GM18517 (cell line): ENCODE data around the gene TANGO2.

ENCODE experiments used
- ATAC-seq: cut with Tn5 transposase; IDR thresholded peaks from one replicate; pipeline ENCODE4 v1.9.1; 2021; ENCODE audit warnings: mild to moderate bottlenecking, moderate library complexity; ENCODE audit not compliant: unreplicated experiment

The TANGO2 gene

GRCh38 chr22:19994851-19995610 lies 25.9 kb upstream of the TANGO2 start:
- no peak for ATAC-seq

DNA sequence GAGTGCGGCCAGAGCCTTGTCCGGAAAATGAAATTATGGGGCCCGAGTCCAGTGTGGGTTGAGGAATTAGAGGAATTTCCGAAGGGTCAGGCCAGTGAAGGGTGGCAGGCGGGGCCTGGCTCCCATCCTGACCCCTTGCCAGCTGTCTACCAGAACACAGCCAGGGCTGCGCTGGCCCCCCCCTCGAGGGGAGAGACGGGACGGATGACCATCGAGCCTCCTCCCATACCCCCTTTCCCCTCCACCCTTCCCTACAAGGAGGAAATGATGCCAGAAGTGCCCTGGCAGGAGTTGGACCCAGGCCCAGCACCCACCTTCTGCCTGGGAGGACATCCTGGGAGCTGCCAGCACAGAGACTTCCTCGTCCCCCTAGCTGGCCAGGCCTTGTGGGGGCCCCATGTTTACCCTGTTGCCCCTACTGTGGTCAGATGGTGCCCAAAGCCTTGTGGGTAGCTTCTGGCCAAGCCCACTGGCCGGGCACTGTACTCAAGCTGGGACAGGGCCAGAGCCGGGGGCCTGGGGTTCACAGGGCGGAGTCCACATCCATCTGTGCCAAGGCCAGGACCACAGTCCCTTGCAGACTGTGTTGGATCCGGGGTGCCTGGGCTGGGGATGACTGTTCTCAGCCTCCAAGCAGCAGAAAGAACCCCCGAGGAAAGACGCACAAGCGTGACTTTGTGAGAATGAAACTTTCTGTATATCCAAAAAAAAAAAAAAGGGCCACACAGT lies 25.1 kb upstream of the TANGO2 start:
- ATAC-seq, result no peak

DNA sequence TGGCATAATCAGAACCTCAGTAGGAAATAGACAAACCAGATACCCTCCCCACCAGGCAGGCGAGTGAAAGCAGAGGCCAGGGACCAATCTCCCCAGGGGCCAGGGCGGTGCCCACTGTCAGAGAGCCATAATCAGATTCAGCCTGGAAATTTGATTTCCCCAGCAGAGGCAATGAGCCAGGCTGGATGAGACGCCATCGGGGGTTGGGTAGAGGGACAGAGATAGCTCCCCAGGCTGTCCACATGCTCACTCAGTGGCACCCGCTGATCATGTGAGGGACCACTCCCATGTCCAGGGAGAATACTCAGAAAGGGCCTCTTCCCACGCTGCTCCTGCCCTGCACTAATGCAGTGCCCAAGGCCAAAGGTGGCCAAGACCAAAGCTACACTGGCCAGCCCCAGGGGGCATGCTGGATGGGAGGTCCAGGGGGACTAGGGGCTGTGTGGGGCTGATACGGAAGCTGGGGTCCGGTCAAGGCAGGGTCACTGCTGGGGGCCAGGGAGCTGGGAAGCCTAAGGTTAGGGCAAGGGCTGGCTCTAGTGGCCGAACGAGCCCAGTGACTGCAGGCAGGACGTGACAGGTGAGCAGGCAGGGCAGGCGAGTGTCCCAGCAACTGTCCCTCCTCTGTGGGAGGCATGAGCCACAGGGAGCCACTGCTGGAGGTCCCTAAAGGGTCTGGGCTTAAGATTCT lies 24.1 kb upstream of the TANGO2 start:
- no peak for ATAC-seq

DNA sequence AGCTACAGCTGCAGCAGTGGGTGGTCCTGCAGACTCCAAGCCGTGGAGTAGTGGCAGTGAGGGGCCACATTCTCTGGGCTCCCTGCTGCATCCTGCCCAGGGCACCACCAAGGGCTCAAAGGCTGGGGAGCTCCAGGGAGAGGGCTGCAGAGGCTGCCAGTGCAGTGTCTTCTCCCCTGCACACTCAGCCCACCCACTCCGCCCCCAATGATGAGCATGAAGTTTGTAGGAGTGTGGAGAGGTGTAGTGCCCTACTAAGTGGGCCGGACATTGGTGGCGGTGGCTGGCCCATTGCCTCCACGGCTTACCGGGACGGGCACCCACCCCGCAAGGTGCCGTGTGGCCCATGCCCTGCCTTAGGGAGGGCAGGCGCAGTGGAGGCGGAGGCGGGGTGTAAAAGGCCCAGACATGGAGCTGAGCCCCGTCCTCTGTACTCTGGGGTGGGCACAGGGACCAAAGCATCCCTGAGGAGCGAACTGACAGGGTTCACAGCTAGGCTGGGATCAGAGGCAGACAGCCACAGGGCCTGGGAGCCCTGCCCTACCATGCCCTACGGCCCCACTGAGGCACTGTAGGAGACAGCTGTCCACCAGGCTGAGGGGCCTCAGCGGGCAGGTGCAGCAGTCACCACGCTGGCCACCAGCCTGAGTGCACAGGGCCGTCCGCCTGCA lies 23.2 kb upstream of the TANGO2 start:
- ATAC-seq, result no peak

- ATAC-seq, result no peak
Observed at GRCh38 chr22:19998232-19998951, 22.5 kb upstream of the TANGO2 start.

DNA sequence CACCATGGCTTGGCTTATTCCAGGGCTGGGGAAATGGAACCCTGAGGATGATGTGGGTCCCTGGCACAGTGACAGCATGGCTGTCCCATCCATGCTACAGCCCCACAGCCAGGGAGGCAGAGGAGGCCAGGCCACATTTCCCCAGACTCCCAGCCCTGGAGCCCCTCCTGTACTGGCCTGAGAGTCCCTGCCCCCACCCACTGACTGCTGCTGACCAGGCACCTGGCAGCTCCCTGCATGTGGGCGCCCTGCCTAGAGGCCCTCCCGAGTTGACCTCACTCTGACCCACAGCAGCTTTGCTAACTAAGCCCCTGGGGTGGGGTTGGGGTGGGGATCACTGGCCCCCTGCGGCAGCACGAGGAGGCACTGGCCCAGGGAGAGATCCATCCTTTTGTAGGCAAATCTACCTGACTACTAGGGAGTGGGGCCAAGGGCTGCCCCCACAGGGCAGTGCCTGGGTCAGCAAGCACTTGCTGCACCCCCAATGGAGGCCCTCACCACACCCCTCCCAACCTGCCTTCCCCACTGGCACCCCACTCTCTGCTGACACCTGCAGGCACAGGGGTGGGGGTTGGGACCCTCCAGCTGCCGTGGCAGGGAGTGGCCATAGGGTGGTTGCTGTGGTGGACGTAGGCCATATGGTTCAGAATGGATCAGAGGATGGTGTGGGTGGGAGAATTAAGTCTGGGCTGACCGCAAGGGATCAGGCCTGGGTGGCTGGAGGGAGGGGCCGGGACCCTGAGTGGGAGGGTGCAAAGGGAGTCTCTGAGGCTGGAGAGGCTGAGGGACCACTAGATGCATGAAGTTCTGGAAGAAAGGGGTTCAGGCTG lies 21.7 kb upstream of the TANGO2 start:
- ATAC-seq, result no peak

- no peak for ATAC-seq
Observed at GRCh38 chr22:20000246-20001081, 20.4 kb upstream of the TANGO2 start.

DNA sequence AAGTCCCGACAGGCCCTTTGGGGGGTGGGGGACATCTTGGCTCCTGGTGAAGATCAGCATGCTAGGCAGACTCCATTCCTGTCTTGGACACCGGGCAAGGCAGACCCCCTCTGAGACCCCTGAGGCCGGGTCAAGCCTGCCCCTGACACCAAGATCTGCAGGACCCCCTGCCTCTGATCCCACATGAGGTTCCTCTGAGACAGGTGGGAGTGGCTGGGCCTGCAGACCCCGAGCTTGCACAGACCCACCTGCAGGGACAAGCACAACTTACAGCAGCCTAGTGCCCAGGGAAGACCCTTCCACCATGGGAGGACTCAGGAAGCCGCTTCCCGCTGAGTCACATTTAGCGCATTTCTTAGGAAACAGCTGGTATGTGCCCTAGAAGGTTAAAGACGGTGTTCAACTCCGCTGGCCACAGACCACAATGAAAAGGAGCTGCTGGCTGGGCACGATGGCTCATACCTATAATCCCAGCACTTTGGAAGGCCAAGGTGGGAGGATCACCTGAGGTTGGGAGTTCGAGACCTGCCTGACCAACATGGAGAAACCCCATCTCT lies 19.8 kb upstream of the TANGO2 start:
- no peak for ATAC-seq

DNA sequence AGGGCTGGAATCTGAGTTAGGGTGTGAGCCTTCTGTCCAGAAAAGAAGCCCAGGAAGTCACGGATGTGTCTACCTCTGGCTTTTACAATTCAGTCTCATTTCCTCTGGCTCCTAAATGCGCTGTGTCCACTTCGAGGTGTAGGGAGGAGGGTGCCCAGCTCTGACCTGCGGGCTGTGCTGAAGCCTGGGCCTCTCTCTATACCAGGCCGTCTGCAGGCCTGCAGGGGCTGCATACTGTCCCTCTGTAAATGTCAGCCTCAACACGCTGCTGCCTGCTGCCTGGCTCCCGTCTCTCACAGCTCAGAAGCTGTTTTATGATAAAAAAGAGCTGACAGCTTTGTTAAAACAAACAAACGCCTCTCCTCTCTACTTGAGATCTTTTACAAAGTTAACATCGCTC lies 18.8 kb upstream of the TANGO2 start:
- ATAC-seq, result no peak

DNA sequence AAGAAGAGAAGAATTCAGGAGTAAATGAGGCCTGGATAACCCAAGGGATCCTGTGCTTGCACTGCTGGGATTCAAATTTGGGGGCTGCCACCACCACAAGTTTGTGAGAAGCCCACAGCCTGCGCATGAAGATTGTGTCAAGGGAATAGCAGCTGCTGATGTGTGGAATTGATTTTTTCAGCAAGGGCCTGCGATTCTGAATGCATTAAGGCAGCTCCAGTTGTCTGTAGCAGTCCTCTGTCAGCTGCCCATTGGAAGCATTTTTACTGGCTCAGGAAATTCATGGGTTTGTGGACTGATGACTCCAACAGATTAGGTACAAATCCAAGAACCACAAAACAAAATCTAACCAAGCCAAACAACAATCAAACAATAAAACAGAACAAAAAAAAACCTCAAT lies 18.3 kb upstream of the TANGO2 start:
- no peak for ATAC-seq

GRCh38 chr22:20003304-20003703 lies 17.6 kb upstream of the TANGO2 start:
- no peak for ATAC-seq

DNA sequence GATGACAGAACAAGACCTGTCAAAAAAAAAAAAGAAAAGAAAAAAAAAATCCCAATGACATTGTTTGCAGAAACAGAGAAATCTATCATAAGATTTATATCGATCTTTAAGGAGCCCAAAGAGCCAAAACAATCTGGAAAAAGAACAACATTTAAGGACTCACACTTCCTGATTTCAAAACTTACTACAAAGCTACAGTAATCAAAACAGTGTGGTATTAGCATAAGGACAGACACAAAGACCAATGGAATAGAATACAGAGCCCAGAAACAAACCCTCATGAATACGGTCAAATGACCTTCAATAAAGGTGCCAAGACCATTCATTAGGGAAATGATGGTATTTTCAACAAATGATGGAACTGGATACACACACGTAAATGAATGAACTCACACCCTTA lies 16.4 kb upstream of the TANGO2 start:
- no peak for ATAC-seq

- no peak for ATAC-seq
Observed at GRCh38 chr22:20008221-20008995, 12.5 kb upstream of the TANGO2 start.

DNA sequence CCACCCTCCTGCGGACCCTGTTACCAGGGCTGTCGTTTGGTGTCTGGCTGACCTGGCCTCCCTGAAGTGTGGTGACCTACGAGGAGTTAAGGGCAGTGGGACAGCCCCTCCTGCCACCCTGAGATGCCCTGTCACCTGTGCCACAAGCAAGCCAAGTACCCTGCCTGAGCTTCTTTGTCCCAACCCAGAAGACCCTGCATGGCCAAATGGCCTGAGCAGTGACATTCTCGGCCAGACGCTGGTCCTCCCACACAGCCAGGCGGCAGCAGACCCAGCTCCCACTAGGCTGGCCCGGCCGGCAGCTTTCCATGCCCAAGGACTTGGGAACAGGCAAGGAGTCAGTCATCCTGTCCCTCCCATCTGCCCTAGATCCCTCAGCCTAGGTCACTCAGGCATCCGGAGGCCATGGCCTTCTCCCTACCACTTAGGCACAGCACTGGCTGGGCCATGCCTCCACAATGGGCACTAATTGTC lies 11.9 kb upstream of the TANGO2 start:
- ATAC-seq, result no peak

GRCh38 chr22:20009582-20010306 lies 11.2 kb upstream of the TANGO2 start:
- no peak for ATAC-seq

DNA sequence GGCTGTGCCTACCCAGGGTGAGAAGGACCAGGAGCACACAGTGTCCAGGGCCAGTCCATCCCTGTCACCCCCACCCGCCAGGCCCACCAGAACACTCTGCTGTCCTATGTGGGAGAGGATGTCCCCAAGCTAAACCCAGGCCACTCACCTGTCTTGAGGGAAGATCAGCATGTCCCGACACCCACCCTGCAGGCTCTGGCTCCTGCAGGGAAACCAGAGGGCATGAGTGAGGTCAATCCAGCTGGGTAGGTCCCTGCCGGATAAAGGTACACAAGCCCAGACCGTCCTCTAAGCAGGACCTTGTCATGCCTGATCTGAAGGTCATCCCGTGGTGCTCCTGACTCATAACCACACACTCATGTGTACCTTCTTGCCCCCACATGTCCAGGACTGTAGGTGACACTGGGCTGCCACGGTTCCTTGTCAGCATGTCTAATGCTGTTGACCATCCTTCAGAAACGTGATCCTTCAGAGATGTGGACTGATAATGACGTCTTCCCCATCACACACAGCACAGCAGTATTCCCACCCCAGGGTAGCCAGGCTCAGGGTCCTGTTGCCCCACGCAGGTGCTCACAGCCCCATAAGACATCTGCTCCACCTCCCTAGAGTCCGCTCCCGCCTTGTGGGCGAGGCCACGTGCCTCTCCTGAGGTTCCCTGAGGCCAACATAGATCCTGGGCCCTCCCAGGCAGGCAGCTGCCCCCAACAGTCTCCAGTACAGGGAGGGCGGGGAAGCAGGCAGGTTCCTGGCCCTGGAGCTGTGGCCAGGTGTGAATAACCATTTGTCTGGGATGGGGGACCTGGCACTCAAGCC lies 10.4 kb upstream of the TANGO2 start:
- no peak for ATAC-seq
